ENCODE data around the gene BYSL.

Gene BYSL

DNA sequence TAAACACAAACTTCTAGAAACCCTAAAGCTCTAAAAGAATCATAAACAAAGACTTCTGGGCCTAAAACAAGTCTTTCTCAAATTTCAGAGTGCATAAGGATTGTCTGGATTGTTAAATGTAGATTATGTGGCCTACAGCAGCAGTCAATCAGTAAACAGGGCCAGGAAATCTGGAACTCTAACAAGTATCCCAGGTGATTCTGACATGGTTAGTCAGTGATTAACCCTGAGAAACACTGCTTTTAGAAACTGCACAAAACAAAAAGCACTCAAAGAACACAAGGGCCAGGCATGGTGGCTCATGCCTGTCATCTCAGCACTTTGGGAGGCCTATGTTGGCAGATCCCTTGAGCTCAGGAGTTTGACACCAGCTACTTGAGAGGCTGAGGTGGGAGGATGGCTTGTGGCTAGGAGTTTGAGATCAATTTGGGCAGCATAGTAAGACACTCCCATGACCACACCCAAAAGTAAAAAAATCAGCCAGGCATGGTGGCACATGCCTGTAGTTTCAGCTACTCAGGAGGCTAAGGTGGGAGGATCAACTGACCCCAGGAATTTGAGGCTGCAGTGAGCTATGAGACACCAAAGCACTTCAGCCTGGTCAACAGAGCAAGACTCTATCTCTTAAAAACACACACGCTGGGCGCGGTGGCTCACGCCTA lies 6.3 kb upstream of the BYSL start:
- DNase-seq = no peak

DNA sequence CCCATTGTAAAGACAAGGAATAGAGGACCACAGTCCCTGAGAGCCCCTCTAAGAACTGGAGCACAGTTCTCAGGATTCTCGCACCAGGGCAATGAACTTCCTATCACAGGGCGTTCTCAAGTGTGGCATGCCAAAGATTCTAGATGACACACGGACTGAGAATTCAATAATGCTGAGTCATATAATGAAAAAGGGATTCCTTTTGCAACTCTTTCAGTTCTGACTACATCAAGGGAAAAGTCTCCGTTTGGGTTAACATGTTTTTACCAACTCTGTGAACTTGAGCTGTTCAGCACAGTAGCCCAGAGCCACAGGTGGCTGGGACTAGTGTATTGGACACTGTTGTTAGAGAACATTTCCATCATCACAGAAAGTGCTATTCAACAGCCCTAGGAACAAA lies 3.8 kb upstream of the BYSL start:
- DNase-seq = no peak

DNA sequence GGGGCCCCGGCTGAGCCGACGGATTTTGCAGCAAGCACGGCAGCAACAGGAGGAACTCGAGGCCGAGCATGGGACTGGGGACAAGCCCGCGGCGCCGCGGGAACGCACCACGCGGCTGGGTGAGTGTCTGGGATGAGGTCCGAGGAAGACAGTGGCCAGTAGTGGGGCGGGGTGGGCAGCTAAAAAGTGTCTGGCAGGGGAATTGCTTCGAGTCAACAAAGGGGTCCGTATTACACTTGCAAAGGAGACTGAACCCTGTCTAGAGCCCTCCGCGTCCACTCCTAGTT lies 356 bp downstream of the BYSL start:
- DNase-seq = no peak

DNA sequence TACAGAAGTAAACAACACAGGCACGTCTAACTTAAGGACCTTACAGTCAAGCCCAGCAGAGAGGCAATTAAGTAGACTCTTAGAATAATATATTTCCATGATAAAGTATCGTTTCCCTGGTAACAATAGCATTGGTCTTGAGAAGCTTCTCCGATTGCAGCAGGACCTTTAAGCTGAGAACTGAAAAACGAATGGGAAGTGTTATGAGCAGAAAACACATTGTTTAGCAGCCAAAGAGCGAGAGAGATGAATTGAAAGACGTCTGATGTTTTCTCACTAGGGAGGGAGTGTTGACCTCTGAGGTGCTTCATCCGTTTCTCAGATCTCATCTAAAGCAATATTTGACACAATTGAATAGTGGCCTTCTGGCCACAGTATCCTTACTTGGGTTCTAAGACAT lies 855 bp downstream of the BYSL start:
- no peak for DNase-seq

DNA sequence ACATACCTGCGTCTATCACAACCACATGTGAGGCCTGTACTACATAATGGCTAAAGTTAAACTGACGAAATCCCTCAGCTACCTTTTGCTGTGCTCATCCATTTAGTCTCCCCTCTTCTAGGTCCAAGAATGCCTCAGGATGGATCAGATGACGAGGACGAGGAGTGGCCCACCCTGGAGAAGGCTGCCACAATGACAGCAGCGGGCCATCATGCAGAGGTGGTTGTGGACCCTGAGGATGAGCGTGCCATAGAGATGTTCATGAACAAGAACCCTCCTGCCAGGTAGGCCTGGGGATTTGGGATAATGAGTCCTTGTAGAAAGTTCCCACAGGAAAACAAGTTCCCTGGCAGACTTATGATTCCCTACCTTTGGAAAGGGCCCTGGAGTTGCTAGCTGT lies 6.0 kb downstream of the BYSL start:
- DNase-seq = no peak

DNA sequence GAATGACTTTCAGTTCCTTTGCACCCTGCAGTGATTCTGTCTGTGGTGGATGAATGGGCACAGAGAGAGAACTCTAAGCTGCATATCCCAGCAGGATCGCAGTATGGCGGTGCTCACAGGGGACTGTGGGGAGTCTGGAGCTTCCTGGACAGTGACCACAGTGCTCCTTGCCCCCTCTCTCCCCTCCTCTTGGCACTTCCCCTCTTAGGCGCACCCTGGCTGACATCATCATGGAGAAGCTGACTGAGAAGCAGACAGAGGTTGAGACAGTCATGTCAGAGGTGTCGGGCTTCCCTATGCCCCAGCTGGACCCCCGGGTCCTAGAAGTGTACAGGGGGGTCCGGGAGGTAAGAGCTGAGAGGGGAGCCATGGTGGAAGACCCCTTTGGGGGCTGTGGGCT lies 8.6 kb downstream of the BYSL start:
- no peak for DNase-seq

DNA sequence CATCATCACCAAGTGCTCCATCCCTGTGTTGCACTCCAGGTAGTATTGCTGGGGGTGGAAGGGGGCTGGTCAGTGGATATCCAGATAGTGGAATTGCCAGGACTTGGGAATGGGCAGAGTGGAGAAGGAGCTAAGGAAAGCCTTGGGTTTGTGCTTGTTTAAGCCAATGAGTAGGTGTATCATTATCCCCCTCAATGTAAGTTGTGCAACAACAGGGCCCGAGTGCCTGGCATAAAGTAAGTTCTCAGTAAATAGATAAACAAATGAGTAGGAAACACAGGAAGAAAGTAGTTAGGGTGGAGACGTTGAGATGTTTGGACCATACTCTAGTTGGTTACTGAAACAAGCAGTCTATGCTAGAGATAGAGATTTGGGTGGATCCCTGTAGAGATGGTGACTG lies 10.5 kb downstream of the BYSL start:
- DNase-seq = no peak

DNA sequence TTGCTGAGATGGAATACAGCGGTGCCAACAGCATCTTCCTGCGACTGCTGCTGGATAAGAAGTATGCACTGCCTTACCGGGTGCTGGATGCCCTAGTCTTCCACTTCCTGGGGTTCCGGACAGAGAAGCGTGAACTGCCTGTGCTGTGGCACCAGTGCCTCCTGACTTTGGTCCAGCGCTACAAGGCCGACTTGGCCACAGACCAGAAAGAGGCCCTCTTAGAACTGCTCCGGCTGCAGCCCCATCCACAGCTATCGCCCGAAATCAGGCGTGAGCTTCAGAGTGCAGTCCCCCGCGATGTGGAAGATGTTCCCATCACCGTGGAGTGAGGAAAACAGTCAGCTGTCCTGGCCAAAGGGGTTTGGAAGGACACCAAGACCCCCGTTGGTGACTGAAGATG lies 11.1 kb downstream of the BYSL start:
- DNase-seq = no peak

DNA sequence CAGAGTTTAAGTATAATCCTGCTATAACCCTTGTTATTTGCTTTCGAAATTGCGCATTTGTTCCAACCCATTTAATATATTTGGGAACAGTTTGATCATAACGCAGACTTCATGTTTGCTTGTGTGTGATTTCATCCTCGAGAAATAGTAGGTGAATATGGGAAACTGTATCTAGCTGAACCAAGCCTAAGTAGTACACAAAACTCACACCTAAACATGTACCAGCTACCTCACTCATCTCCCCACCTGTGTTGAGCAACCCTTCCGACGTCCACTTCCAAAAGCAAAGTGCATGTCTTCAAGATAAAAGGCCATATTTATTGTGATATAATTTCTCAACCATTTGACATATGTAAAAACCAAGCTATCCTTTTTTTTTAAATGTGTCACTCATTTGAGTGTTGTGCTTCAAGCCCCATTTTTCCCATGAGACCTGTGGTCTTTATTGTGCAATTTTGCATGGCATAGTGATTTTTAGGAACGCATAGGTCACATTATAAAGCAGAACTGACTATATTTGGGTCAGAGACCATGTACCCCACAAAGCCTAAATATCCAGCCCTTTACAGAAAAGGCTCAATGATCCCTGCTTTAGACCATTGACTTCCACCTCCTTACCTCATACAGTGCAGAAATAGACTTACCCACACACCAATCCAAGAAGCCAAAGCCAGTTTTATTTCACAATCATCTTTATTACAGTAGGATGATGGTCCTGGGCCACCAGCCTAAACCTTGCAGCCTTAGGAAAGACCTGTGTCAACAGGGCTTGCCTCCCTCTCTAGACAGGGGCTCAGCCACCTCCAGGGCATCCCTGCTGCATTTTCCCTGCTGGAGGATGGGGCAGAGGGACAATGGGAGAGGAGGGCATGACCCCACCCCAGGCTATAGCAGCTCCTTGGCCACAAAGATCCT lies 13.2 kb downstream of the BYSL start:
- no peak for DNase-seq

DNA sequence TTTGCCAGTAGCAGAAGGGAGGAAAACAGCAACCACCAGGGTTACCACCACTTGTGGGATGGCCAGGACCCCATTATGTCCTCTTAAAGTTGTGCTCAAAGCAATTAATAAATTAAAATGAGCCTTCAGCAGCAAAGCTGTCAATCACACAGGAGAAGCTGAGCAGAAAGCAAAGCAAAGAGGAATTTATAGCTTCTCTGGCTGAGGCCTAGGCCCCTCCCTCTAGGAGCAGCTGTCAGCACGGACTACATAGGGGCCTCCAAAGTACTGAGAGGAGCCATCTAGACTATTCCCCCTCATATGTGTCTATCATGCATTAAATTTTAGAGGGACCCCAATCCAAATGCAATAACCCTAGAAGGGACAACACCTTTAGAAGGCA lies 13.9 kb downstream of the BYSL start:
- DNase-seq = no peak

DNA sequence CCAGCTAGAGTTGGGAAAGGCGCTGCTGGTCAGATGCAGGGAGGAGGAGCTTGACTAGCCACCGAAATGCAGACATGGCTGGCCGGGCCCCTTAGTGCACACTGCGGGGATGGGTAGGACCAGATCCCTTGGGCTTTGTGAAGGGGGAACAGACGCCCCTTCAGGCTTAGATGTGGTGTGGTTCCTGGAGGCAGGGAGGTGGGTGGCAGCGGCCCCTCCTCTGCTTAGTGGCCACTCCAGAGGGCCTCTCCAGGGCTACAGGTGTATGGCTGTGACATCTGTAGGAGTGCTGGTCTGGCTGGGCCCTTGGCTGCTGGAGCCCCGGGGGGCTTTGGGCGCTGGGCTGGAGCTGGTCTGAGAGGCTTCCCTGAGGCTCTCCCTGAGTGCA lies 14.4 kb downstream of the BYSL start:
- DNase-seq = no peak

DNA sequence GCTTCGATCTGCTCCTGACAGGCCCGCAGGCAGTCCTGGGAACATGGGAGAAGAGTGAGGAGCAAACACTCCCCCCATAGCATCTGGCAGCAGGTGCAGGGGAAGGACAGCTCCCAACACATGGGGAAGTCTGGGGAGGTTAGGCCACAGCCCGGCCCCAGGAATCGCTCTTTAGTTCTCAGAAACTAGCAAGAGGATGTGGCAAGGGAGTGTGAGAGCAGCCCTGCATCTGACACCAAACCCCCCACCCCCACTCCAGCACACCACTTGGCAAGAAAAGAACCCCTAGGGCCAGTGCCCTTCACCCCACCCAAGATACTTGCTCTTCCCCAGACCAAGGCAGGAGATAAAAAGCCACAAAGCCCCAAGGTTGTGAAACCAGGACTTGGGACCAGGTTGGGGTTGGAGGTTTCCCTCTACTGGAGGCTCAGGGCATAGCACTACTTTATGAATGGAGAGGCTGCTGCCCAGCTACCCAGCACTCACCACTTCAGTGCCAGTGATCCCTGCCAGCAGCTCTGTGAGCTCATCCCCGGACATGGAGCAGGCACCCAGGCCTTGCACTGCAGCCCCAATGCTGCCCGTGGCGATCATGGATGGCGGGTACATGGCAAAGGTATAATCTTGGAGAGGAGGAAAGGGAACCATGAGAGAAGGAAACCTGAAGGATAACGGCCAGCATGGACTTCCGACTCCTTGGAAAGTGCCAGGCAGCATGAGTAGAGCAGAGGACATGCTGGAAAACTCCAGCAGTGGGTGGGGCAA lies 15.0 kb downstream of the BYSL start:
- DNase-seq = peak; percentile 86

DNA sequence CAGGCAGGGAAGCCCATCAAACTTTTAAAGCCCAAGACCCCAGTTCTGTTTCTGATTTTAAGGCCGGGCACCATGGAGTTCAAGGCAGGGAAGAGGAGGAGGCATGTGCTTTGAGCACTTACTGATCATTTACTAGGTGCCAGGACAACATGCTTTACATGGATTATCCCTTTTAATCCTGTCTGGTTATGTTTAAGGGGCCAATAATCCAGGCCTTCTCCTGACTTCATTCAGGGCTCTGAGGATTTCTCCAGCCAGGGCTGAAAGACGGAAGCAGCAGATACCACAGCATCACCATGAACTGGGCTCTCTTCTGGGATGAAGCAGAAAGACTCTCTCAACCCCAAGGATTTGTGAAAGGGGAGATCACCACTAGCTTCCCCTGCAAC lies 16.2 kb downstream of the BYSL start:
- no peak for DNase-seq

DNA sequence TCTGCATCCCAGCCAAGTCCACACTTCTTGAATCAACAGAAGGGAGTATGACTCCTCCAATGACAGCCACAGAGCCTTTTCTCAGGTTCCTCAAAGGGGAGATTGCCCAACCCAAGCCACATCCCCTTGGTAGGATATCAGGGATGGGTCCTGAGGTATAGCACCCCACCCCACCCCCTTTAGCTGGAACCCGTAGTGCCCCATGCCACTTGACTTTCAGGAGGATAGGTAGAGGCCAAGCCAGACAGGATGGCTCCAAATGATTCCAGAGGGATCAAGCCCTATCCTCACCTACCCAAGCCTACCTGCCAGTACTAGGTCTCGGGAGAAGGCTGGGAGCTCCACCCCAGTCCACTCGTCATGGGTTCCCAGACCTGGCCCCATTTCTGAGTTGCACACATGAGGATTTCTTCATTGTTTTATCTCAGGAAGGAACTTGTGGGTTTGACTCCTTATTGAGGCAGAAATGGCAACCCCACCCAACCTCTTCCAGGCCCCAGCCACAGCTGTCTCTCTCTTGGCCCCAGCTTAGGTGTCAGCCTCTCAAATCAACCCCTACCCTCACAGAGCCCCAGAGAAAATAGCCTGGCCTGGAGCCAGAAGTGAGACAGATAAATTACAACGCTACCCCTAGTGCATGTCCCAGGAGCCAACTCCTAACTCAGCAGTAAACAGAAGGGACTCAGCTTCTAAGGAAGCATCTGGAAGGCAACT lies 16.7 kb downstream of the BYSL start:
- peak; percentile 71 for DNase-seq

DNA sequence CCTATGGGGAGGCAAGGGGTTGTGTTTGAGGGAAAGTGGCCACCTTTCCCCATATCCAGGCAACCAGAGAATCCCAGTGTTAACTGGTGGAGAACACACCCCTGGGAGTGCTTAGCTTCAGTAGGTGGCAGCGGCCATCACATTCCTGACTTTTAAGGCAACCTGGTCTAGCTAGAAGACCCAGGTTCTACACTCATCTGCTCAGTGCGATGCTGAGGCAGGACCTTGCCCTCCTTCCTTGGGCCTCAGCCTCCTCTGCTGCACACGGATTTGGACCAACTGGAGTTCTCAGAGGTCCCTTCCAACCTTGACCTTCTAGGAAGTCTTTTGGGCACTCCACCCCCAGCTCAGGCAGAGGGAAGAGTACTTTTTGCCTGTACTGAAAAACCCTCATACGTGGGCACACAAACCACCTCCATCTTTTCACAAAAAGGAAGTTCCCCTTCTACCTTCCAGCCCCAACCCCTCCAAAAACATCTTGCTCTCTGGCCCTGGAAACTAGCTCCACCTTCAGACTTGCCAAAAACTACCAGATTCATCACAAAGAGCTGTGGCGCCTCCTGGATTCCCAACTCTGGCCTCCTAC lies 17.4 kb downstream of the BYSL start:
- no peak for DNase-seq

DNA sequence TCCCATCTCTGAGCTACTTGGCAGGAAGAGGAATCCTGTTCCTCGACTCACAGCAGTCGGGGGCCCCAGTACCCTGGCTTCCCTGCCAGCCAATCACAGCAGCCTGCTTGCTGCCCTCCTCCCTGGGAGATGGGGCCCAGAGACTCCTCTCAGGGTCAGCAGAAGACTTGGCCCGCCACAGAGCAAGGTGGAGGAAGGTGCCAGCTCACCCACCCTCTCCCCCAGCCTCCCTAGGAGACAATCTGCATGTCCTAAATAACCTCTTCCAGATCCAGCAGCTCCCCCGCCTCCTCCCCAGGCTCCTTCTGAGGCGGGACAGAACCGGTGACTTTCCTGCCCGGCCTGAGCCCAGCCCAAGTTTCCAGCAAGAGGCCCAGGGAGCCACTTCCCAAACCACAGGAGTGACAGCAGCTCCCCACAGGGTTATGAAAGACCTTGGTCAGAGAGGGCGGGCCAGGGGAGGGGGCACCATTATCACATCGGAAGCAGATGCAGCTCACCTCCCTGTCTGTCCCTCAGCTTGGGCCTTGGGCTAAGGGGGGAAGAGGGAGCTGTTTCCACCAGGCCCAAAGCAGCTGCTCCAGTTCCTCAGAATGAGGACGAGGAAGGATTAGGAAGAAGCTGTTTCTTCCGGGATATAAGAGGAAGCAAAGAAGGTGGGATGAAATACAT lies 18.0 kb downstream of the BYSL start:
- no peak for DNase-seq

DNA sequence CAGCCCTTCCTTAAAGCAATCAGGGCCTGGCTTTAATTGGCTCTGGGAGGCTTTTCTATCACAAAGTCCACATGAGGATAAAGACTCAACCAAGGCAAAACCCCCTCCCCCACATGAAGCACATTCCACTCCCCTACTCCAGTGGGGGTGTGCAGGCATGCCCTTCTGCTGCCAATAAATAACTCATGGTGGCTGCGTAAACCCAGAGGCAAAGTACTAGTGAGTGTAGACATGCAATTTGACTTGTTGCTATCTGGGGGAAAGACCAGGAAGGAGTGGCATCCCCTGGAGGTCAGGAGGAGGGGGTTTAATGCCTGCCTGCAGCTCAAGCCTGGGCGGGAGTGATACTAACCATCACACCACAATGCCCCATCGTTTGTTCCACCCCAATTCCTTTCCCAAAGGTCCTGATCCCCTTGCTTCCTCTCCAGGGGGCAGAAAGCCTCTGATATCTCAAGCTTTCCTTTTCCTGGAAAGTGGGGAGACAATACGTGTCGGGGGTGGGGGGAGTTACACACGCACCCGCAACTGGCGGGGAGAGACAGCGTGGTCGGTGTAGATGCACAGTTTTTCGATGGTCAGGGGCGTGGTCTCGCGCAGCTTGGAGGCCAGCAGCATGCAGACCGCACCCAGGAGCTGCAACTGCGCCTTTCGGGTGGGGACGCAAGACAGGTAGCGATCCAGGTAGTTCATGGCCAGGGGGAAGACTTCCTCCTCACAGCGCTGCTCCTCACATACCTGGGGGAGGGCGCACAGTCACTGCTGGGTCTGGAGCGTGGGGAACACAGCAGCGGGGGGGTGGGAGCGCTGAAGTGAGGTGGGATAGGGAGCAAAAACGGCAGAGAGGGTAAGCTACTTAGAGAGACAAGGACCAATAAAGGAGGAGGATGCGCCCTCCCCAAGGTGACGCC lies 18.8 kb downstream of the BYSL start:
- DNase-seq = no peak

DNA sequence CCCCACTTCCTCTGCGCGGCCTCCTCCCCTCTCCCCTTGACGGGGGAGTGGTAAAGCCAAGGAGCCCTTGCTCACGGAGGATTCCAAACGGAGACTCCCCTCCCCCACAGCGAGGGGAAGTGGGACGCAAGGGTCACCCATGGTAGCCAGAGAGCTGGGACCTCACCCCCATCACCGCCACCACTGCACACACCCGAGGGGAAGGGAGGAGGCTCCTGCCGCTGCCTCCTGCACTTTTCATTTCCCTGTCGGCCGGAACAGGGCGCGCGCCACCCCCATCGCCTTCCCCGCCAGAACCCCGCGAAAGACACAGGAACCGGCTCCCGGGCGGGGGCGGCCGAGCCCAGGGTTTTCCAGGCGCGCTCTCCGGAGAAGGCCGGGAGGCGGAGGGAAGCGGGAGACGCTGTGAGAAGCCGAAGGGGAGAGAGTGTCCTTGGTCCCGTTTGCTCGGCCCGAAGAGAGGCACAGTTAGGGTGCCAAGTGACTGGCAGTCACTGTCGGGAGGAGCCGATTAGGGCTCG lies 19.5 kb downstream of the BYSL start:
- DNase-seq = peak; percentile 62

DNA sequence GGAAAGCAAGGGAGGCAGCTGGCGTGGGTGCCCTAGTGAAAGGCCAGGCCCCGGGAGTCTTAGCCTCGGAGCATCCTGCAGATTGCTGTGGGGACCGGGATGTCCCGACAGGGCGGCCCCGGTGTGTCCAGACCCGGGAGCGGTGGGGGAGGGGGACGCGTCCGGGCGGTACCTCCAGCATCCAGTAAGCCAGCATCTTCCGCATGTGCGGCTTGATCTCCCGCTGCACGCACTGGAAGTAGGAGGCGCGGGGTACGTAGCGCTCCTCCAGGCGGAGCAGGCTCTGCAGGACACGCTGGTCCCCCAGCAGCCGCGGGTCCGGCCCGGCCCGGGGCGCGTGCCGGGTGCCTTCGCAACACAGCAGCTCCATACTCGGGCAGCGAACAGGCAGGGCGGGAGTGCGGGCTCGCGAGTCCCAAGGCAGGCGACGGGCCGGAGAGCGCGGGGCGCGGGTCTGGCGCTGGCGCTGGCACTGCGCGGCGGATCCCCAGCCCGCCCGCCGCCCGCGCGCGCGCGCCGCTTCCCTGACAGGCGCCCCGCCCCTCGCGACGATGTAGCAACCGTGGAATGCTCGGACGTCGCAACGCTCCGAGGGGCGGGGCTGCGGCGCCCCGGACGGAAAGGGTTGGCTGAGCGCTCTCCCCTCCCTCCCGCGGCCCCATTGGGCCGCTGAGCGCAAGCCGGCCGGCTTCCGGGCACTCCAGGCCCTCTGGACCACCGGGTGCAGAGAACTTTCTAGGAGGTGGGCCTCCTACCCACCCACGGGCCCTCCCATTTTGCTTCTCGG lies 20.2 kb downstream of the BYSL start, which contains the start of gene CCND3:
Gene CCND3, minus strand, starts transcription at position 529 of the 787 bp plus-strand sequence. Its CDS starts 159 bp downstream, at position 370.
- peak; percentile 83 for DNase-seq
